K562 (cell line): ENCODE measurements around the gene SRD5A1. TPM values are rescaled to one million over a fixed set of nuclear protein-coding genes. Genes with fewer than 3 reads are reported as not detected.

ENCODE experiments used
- E4F1 ChIP-seq: fragments of 250-450 bp; sonication (Bioruptor Pico); IDR thresholded peaks from 2 replicates; pipeline ENCODE4 v1.5.0; 2021; ENCODE audit warnings: mild to moderate bottlenecking, borderline replicate concordance
- EHMT2 ChIP-seq: fragments of 450-650 bp; IDR thresholded peaks from 2 replicates; pipeline ENCODE4 v1.6.1; 2018; ENCODE audit warnings: antibody characterized with exemption
- ESRRB ChIP-seq: fragments of 250-450 bp; sonication (Bioruptor Pico); IDR thresholded peaks from 2 replicates; pipeline ENCODE4 v1.5.0; 2020; ENCODE audit warnings: mild to moderate bottlenecking, moderate library complexity, borderline replicate concordance
- HDAC2 ChIP-seq: fragments of 450-650 bp; IDR thresholded peaks from 2 replicates; pipeline ENCODE4 v1.6.1; 2016; ENCODE audit warnings: mild to moderate bottlenecking
- MIER1 ChIP-seq: fragments of 450-650 bp; IDR thresholded peaks from 2 replicates; pipeline ENCODE4 v1.6.1; 2016; ENCODE audit warnings: antibody characterized with exemption, mild to moderate bottlenecking, low read depth
- ZNF655 ChIP-seq: fragments of 250-450 bp; sonication (Bioruptor Pico); IDR thresholded peaks from 2 replicates; pipeline ENCODE4 v1.5.0; 2021
- polyA plus RNA-seq, 8 experiments: library from polyadenylated mRNA; depleted of rRNA in 4 of 8; stranded (reverse) in 5 of 8; unstranded in 3 of 8; fragments of >200 nt; fragmentation: Nextera tagmentation in 2 of 8; fragmentation: Illumina TruSeq in 1 of 8; extraction: Ambion mirVana in 2 of 8; extraction: Trizol in 1 of 8; gene quantifications; 2 replicates each; pipeline versions ENCODE4 v1.2.1 to v1.2.3, GENCODE V29; 2011 to 2014; ENCODE audit warnings: inconsistent platforms in 1 of 8, missing spikeins in 1 of 8
- total RNA-seq, 7 experiments: library from RNA; depleted of rRNA in 6 of 7; stranded (reverse); fragments of >200 nt in 6 of 7; fragmentation: Illumina TruSeq in 2 of 7; extraction: Trizol in 2 of 7; gene quantifications; 2 replicates each; pipeline versions ENCODE4 v1.2.1 to v1.2.3, GENCODE V29; 2011 to 2021; ENCODE audit warnings: low replicate concordance in 1 of 7
- TF ChIP-seq, protein P1 (sequence below), 2 experiments: fragments of 450-650 bp in 1 of 2; sonication (generic) in 1 of 2; formaldehyde crosslinking in 1 of 2; IDR thresholded peaks; 2 replicates each; pipeline versions ENCODE4 v1.7.1 to v1.9.0; 2016 to 2022; ENCODE audit warnings: inconsistent platforms in 1 of 2, mild to moderate bottlenecking in 1 of 2, missing genetic modification reagents in 1 of 2
- TF ChIP-seq, protein P2 (sequence below), 2 experiments: fragments of 450-650 bp; IDR thresholded peaks; 2 replicates each; pipeline ENCODE4 v1.6.1; 2018; ENCODE audit warnings: mild to moderate bottlenecking in 2 of 2, low read depth in 1 of 2; ENCODE audit not compliant: partially characterized antibody in 2 of 2

SRD5A1 gene
- total and polyA plus RNA-seq, 9 of the 15 experiments (the other 6 are each of a cell fraction or from before 2014, with no cell fraction given): 1.3 to 22.6 (median 8.1) TPM

GRCh38 chr5:6686915-6687409 is 53.7 kb downstream of the SRD5A1 start (continued):
- peak; percentile 93 for TF ChIP-seq MIER1
- TF ChIP-seq EHMT2: peak; percentile 95
- TF ChIP-seq, protein P1, sequence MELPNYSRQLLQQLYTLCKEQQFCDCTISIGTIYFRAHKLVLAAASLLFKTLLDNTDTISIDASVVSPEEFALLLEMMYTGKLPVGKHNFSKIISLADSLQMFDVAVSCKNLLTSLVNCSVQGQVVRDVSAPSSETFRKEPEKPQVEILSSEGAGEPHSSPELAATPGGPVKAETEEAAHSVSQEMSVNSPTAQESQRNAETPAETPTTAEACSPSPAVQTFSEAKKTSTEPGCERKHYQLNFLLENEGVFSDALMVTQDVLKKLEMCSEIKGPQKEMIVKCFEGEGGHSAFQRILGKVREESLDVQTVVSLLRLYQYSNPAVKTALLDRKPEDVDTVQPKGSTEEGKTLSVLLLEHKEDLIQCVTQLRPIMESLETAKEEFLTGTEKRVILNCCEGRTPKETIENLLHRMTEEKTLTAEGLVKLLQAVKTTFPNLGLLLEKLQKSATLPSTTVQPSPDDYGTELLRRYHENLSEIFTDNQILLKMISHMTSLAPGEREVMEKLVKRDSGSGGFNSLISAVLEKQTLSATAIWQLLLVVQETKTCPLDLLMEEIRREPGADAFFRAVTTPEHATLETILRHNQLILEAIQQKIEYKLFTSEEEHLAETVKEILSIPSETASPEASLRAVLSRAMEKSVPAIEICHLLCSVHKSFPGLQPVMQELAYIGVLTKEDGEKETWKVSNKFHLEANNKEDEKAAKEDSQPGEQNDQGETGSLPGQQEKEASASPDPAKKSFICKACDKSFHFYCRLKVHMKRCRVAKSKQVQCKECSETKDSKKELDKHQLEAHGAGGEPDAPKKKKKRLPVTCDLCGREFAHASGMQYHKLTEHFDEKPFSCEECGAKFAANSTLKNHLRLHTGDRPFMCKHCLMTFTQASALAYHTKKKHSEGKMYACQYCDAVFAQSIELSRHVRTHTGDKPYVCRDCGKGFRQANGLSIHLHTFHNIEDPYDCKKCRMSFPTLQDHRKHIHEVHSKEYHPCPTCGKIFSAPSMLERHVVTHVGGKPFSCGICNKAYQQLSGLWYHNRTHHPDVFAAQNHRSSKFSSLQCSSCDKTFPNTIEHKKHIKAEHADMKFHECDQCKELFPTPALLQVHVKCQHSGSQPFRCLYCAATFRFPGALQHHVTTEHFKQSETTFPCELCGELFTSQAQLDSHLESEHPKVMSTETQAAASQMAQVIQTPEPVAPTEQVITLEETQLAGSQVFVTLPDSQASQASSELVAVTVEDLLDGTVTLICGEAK (IDR thresholded peaks at IDR 0.05): peak; percentile 76
- TF ChIP-seq, protein P1 (CRISPR knock-in tag; IDR thresholded peaks at IDR 0.05): no peak
- TF ChIP-seq HDAC2: 0 out of 2 replicates have a peak, but pooled peaks have one; percentile 46
- TF ChIP-seq ESRRB (CRISPR knock-in tag): no peak
- TF ChIP-seq, protein P2, sequence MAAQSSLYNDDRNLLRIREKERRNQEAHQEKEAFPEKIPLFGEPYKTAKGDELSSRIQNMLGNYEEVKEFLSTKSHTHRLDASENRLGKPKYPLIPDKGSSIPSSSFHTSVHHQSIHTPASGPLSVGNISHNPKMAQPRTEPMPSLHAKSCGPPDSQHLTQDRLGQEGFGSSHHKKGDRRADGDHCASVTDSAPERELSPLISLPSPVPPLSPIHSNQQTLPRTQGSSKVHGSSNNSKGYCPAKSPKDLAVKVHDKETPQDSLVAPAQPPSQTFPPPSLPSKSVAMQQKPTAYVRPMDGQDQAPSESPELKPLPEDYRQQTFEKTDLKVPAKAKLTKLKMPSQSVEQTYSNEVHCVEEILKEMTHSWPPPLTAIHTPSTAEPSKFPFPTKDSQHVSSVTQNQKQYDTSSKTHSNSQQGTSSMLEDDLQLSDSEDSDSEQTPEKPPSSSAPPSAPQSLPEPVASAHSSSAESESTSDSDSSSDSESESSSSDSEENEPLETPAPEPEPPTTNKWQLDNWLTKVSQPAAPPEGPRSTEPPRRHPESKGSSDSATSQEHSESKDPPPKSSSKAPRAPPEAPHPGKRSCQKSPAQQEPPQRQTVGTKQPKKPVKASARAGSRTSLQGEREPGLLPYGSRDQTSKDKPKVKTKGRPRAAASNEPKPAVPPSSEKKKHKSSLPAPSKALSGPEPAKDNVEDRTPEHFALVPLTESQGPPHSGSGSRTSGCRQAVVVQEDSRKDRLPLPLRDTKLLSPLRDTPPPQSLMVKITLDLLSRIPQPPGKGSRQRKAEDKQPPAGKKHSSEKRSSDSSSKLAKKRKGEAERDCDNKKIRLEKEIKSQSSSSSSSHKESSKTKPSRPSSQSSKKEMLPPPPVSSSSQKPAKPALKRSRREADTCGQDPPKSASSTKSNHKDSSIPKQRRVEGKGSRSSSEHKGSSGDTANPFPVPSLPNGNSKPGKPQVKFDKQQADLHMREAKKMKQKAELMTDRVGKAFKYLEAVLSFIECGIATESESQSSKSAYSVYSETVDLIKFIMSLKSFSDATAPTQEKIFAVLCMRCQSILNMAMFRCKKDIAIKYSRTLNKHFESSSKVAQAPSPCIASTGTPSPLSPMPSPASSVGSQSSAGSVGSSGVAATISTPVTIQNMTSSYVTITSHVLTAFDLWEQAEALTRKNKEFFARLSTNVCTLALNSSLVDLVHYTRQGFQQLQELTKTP (IDR thresholded peaks at IDR 0.05; ENCODE audit: low read depth in 1 of 2, partially characterized antibody in 2 of 2): peak in 1 of 2 experiments; percentile 87
- TF ChIP-seq ZNF655: no peak
- no peak for TF ChIP-seq E4F1 (CRISPR knock-in tag)
